GM08714 (cell line): ENCODE data around the gene AFF2.
A peak's percentile ranks its signal among the peaks of the same experiment; 100 is the strongest.

Source experiments
- H3K4me3 ChIP-seq: fragments of 200-500 bp; sonication (Bioruptor generic); 2 replicates; pipeline ENCODE4 v1.5.1; 2014; ENCODE audit warnings: mild to moderate bottlenecking, low read length, inconsistent platforms
- ZNF274 ChIP-seq: IDR thresholded peaks from 2 replicates; pipeline ENCODE4 v1.6.1; 2012; ENCODE audit warnings: mild to moderate bottlenecking, low read depth, low read length

The AFF2 gene

GRCh38 chrX:148588649-148589310 is 88.4 kb downstream of the AFF2 start:
- no peak overlapping the region for H3K4me3 ChIP-seq
- no peak for TF ChIP-seq ZNF274

DNA sequence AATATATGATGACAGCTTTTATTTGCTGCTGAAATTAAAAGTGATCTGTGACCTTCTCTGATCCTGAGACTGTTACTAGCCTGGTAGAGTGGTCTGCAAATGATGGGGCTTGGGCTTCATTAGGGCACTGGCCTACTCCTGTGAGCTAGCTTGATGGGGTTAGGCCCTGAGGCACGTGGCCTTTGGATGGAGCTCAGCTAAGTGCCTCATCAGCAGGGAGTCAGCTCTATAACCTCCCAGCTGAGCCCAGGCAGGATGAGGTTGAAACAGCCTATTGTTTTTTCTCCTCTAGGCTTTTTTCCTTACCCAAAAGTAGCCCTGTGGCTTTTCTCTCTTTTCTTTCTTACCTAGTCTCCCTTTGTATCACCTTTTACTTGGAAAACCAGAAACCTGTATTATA is 92.2 kb downstream of the AFF2 start:
- TF ChIP-seq ZNF274 = no peak
- H3K4me3 ChIP-seq = no peak overlapping the region

DNA sequence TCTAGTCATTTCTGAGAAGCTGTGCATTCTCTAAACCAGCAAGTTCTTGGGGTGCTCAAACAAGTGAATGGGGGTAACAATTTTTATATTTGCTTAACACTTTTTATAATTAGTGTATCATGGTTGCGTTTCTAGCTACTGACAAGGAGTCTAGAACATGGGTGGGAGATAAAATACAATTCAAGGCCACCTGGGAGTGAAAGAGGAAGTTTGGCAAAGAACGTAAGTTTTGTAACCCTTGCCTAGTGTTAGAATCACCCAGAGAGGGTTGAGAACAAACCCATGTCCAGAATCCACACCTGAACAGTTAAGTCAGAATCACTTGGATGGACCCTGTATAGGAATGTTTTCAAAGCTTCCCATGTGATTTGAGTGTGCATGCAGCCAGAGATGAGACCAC is 92.7 kb downstream of the AFF2 start:
- H3K4me3 ChIP-seq = no peak overlapping the region

DNA sequence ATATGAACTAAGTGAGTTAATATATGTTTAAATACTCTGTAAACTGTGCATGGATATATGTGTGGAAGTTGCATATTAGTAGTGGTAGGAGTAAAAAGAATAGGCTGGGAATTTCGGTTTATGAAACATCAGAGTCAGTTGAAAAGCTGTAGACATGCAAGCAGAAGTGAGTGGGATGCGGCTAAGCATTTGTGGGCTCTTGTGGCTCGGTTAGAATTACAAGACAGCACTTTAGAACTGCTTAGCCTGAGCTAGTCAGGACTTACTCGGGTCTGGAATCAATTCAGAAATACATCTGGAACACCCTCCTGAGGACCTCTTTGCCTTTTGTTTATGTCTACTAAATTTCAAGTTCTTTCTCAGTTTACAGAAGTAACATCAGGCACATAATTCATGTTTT is 93.6 kb downstream of the AFF2 start:
- H3K4me3 ChIP-seq = no peak overlapping the region
- no peak for TF ChIP-seq ZNF274

More for the DNA sequence above, 92.7 kb downstream of the AFF2 start:
- TF ChIP-seq ZNF274 = no peak

DNA sequence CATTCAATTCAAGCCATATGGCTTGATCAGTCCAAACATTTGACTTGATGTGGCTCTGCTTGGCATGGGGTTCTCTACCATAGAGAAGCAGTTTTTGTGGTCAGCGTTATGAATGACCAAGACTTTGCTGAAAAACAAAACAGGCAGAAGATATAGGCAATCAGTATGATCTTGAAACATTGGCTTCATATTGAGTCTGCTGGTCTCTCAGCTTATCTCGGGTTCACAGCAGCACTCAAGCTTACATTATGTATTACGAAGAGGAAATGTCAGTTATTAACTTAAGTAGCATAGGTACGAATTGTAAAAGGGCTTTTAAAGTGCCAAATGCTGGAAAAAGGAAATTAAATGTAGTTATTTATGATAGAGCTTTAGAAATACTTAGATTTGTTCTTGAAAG is 99.0 kb downstream of the AFF2 start:
- H3K4me3 ChIP-seq = no peak overlapping the region
- TF ChIP-seq ZNF274 = no peak

DNA sequence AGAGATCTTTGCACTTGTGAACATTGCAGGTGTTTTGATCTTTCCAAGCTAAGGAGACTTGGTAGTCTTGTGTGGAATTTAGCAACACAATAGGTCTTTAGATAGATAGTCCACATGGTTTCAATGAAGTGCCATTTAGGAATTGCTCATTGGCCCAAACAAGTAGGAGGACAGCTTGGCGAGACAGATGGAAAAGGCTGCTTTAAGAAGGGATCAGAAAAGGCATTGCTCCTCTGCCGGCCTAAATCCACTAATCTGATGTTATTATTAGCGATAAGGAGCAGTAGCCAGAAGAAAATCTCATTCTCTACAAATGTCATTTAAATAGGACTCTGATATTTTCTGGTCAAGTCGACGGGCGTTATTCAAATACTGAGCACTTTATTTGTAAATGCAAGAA is 99.7 kb downstream of the AFF2 start:
- TF ChIP-seq ZNF274 = no peak
- H3K4me3 ChIP-seq = no peak overlapping the region

DNA sequence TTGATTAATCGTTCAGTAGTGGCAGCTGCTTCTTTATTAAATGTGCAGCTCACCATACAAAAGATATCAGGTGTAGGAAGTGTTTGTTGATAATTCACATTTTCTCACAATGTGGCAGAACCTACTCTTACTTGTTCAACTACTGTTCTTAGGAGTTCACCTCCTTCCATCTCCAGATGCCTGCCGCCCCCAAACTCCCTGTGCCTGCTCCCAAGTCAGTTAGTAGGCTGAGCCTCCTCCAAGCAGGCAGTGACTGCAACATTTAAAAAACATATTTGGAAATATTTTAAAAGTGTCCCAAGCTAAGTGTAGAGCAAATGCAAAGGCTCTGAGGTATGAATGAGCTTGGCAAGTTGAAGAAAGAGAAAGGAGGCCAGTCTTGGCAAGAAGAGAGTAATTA is 100.2 kb downstream of the AFF2 start:
- H3K4me3 ChIP-seq = no peak overlapping the region
- TF ChIP-seq ZNF274 = no peak

DNA sequence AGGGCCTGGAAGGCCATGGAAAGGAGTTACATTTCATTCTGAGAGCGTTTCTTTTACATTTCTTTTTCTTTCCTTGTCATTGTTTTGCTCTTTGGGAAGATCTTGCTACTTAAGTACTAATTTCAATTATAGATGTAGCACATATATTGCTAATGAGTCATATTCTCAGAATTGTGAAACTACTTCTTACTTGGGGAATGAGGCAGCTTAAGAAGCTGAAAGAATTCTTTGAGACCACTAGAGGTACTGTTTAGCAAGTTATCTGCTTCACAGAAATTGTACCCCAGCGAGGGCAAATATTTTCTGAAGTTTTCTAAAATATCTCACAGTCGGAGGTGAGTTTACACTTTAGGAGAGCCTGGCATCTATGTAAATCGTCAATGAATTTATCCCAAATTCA is 100.6 kb downstream of the AFF2 start:
- H3K4me3 ChIP-seq = no peak overlapping the region
- no peak for TF ChIP-seq ZNF274

GRCh38 chrX:148609515-148610327 is 109.3 kb downstream of the AFF2 start:
- no peak for TF ChIP-seq ZNF274
- H3K4me3 ChIP-seq = peak overlapping the region; percentile 47; the same call in 1 of the 2 replicates

DNA sequence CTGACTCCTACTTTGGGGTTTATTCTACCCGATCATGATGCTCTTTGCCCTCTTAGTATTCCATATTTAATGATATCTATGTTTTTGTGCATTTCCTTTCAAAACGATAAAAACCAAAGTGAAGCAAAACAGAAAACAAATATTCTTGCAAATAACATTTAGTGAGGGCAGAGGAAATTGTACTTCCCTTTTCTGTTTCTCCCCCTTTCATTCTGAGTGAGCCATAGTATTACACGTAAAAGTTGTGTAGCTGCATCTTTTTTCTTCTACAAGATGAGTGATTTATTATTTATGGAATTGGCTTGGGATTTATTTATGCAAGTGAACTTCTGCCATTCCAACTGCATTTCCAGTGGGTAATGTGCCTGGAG is 109.9 kb downstream of the AFF2 start:
- no peak for TF ChIP-seq ZNF274
- H3K4me3 ChIP-seq = peak overlapping the region; percentile 41; the same call in 1 of the 2 replicates

- no peak for TF ChIP-seq ZNF274
- H3K4me3 ChIP-seq = no peak overlapping the region
Observed at GRCh38 chrX:148611993-148612392, 111.6 kb downstream of the AFF2 start.

GRCh38 chrX:148612431-148612830 is 112.0 kb downstream of the AFF2 start:
- TF ChIP-seq ZNF274 = no peak
- no peak overlapping the region for H3K4me3 ChIP-seq

- TF ChIP-seq ZNF274 = no peak
- H3K4me3 ChIP-seq = no peak overlapping the region
Observed at GRCh38 chrX:148613636-148614035, 113.2 kb downstream of the AFF2 start.

- no peak overlapping the region for H3K4me3 ChIP-seq
- TF ChIP-seq ZNF274 = no peak
Observed at GRCh38 chrX:148615491-148615890, 115.1 kb downstream of the AFF2 start.

DNA sequence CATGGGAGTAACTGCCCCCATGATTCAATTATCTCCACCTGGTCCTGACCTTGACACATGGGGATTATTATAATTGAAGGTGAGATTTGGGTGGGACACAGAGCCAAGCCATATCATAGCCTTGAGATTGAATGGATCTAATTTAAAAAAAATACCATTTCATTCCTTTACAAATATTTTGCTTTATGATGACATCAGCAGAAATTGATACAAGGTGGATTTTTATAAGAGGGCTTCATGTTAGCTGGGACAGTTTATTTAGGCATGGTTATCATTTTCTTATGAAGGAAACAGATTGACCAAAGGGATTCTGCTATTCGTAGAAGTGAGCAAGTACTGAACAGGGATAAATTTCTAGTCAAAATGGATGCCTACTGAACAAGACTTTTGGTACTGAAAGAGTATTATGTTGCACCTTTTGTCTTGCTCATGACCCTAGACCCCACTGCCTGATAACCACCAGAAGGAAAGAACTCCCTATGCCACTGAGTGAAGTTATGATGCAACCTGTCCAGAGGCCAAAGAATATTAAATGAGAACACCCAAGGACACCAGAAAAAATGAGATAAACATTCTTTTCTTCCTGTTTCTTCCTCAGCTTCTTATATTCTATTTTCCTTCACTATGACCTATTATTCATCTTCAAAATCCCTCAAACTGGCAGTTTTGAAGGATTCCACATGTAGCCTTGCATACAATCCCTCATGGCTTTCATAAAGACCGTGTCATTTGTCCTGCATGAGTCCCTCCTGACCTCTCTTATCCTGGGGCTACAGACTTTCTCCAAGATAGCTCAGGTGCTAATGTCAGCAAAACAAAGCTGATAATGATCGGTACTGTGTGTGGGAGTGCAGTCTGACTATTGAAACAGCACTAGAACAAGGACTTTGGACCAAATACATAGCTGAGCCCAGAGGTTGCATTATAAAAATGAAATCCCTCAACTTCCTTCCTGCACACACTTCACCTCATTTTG is 118.3 kb downstream of the AFF2 start:
- H3K4me3 ChIP-seq = no peak overlapping the region
- TF ChIP-seq ZNF274 = no peak
